MM.1S (cell line): ENCODE results near the gene EEF1E1.

Source experiments
- DNase-seq: peaks from one replicate; pipeline ENCODE4 v3.0.0-alpha.2; 2015
- H2AFZ ChIP-seq: fragments of 300-600 bp; sonication (generic); 2 replicates; pipeline ENCODE4 v1.6.0; 2016; ENCODE audit warnings: antibody characterized with exemption, low read length
- H3F3A ChIP-seq: fragments of 300-600 bp; sonication (generic); 2 replicates; pipeline ENCODE4 v1.6.1; 2016; ENCODE audit warnings: mild to moderate bottlenecking, antibody characterized with exemption, low read length, moderate library complexity, mixed read lengths; ENCODE audit not compliant: insufficient read depth
- H3K27ac ChIP-seq: fragments of 300-600 bp; sonication (generic); 2 replicates; pipeline ENCODE4 v1.5.1; 2016; ENCODE audit warnings: mild to moderate bottlenecking, low read length
- H3K27me3 ChIP-seq: fragments of 300-600 bp; sonication (generic); replicated peaks from 2 replicates; pipeline ENCODE4 v1.6.0; 2016; ENCODE audit warnings: low read length; ENCODE audit not compliant: insufficient read depth
- H3K36me3 ChIP-seq: fragments of 300-600 bp; sonication (generic); replicated peaks from 2 replicates; pipeline ENCODE4 v1.6.1; 2016; ENCODE audit warnings: mild to moderate bottlenecking, low read length, mixed read lengths; ENCODE audit not compliant: insufficient read depth
- H3K4me1 ChIP-seq: fragments of 300-600 bp; sonication (generic); 2 replicates; pipeline ENCODE4 v1.6.1; 2016; ENCODE audit warnings: low read length, mixed read lengths
- H3K4me2 ChIP-seq: fragments of 300-600 bp; sonication (generic); 2 replicates; pipeline ENCODE4 v1.6.0; 2016; ENCODE audit warnings: low read depth, low read length
- H3K4me3 ChIP-seq: fragments of 300-600 bp; sonication (generic); 2 replicates; pipeline ENCODE4 v1.5.1; 2016; ENCODE audit warnings: low read length, mixed read lengths
- H3K79me2 ChIP-seq: fragments of 300-600 bp; sonication (generic); 2 replicates; pipeline ENCODE4 v1.6.1; 2016; ENCODE audit warnings: mixed run types, low read length, mixed read lengths
- H3K9ac ChIP-seq: fragments of 300-600 bp; sonication (generic); 2 replicates; pipeline ENCODE4 v1.6.1; 2016; ENCODE audit warnings: low read length, mixed read lengths
- H3K9me2 ChIP-seq: fragments of 300-600 bp; sonication (generic); replicated peaks from 2 replicates; pipeline ENCODE4 v1.6.1; 2016; ENCODE audit warnings: mild to moderate bottlenecking, low read length, mixed read lengths; ENCODE audit not compliant: insufficient read depth
- H3K9me3 ChIP-seq: fragments of 300-600 bp; sonication (generic); replicated peaks from 2 replicates; pipeline ENCODE4 v1.6.1; 2016; ENCODE audit warnings: mild to moderate bottlenecking, low read length, mixed read lengths; ENCODE audit not compliant: insufficient read depth
- H4K20me1 ChIP-seq: fragments of 300-600 bp; sonication (generic); 2 replicates; pipeline ENCODE4 v1.6.1; 2016; ENCODE audit warnings: mild to moderate bottlenecking, low read length, moderate library complexity, mixed read lengths; ENCODE audit not compliant: insufficient read depth
- EZH2 ChIP-seq: fragments of 300-600 bp; sonication (generic); optimal IDR thresholded peaks from 2 replicates; pipeline ENCODE3; 2017; ENCODE audit warnings: low read depth, mild to moderate bottlenecking, antibody characterized with exemption, low read length, mixed read lengths
- EZH2phosphoT487 ChIP-seq: fragments of 300-600 bp; sonication (generic); IDR thresholded peaks from 2 replicates; pipeline ENCODE4 v1.6.1; 2018; ENCODE audit warnings: antibody characterized with exemption, low read length
- TF ChIP-seq, protein P1 (sequence below): fragments of 300-600 bp; sonication (generic); IDR thresholded peaks from 2 replicates; pipeline ENCODE4 v1.5.1; 2016; ENCODE audit warnings: antibody characterized with exemption, low read length, mixed read lengths

The EEF1E1 gene

GRCh38 chr6:8069631-8070284 lies 32.6 kb downstream of the EEF1E1 start:
- Histone ChIP-seq H3K9me2 (no peaks in the 10 kb centered on the region), H3K27me3 (no peaks in the 10 kb centered on the region), H4K20me1 (no peaks in the 10 kb centered on the region), H3K4me1 (peaks cover 8% of the 10 kb centered on the region), H3K79me2 (no peaks in the 10 kb centered on the region), H3K4me2 (no peak overlapping the region), H3K36me3 (no peaks in the 10 kb centered on the region), H3F3A (peaks cover 4% of the 10 kb centered on the region; the same call in 1 of the 2 replicates), H3K27ac (no peak overlapping the region), H3K9ac (no peak overlapping the region), H2AFZ (no peak overlapping the region), H3K4me3 (no peak overlapping the region), H3K9me3 (no peaks in the 10 kb centered on the region)
- no peak for TF ChIP-seq EZH2
- no peak for TF ChIP-seq EZH2phosphoT487
- TF ChIP-seq, protein P1, sequence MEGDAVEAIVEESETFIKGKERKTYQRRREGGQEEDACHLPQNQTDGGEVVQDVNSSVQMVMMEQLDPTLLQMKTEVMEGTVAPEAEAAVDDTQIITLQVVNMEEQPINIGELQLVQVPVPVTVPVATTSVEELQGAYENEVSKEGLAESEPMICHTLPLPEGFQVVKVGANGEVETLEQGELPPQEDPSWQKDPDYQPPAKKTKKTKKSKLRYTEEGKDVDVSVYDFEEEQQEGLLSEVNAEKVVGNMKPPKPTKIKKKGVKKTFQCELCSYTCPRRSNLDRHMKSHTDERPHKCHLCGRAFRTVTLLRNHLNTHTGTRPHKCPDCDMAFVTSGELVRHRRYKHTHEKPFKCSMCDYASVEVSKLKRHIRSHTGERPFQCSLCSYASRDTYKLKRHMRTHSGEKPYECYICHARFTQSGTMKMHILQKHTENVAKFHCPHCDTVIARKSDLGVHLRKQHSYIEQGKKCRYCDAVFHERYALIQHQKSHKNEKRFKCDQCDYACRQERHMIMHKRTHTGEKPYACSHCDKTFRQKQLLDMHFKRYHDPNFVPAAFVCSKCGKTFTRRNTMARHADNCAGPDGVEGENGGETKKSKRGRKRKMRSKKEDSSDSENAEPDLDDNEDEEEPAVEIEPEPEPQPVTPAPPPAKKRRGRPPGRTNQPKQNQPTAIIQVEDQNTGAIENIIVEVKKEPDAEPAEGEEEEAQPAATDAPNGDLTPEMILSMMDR = no peak
- no peak for DNase-seq

GRCh38 chr6:8069151-8069550 lies 33.2 kb downstream of the EEF1E1 start:
- no peaks in the 10 kb centered on the region for H3K36me3 ChIP-seq

DNA sequence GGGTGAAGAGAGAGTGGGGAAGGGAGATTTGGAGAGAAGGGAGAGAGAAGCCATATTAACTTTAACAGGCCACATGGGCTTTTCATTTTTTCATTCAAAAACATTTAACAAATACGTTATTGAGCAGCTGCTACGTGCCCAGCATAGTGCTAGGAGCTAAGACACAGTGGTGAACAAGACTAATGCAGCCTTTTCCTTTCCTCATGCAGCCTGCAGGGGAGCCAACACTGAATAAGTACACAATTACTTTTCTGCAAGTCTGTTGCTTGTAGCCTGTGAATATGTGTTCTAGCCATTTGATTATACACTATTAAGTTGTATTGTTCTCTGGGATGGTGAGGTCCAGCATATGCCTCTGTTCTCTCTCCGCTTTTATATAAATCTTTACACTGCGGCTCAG lies 36.2 kb downstream of the EEF1E1 start:
- Histone ChIP-seq H3K9ac (no peak overlapping the region), H3K4me1 (peaks cover 11% of the 10 kb centered on the region), H3K4me2 (no peak overlapping the region), H3K27me3 (no peaks in the 10 kb centered on the region), H3K79me2 (no peaks in the 10 kb centered on the region), H3F3A (peaks cover 20% of the 10 kb centered on the region), H3K27ac (no peak overlapping the region), H2AFZ (no peak overlapping the region), H3K9me2 (no peaks in the 10 kb centered on the region), H4K20me1 (no peaks in the 10 kb centered on the region), H3K4me3 (no peak overlapping the region), H3K36me3 (no peaks in the 10 kb centered on the region), H3K9me3 (no peaks in the 10 kb centered on the region)
- TF ChIP-seq EZH2phosphoT487 (no peak), EZH2 (no peak)
- TF ChIP-seq, protein P1 = no peak
- DNase-seq = no peak

More at GRCh38 chr6:8069151-8069550, 33.2 kb downstream of the EEF1E1 start:
- Histone ChIP-seq H3K4me3 (no peak overlapping the region), H3K4me1 (peaks cover 11% of the 10 kb centered on the region), H3K27ac (no peak overlapping the region), H3K9me2 (no peaks in the 10 kb centered on the region), H3K4me2 (no peak overlapping the region), H4K20me1 (no peaks in the 10 kb centered on the region), H3K79me2 (no peaks in the 10 kb centered on the region), H3K27me3 (no peaks in the 10 kb centered on the region), H3F3A (peaks cover 8% of the 10 kb centered on the region; the same call in 1 of the 2 replicates), H3K9me3 (no peaks in the 10 kb centered on the region), H3K9ac (no peak overlapping the region), H2AFZ (no peak overlapping the region)
- TF ChIP-seq EZH2phosphoT487 = no peak
- no peak for TF ChIP-seq EZH2
- TF ChIP-seq, protein P1 = no peak
- DNase-seq = no peak
